Aorta (tissue), 5 donors: Measurements from ENCODE around the gene GPR75. TPM values are rescaled to one million over a fixed set of nuclear protein-coding genes. Genes with fewer than 3 reads are reported as not detected.
"Not testable (repeated sequence)": the region's sequence is repeated elsewhere in the genome, so short reads cannot be mapped to it uniquely, and the experiment has no call there.

Source experiments
- ATAC-seq: fragments of 200-7000 bp; cut with Tn5 transposase; one replicate; pipeline ENCODE4 v1.9.1; 2022; ENCODE audit warnings: moderate library complexity; ENCODE audit not compliant: low FRiP score
- DNase-seq, 2 donors: peaks; one replicate each; pipeline ENCODE4 v3.0.0-alpha.2; 2020
- H3K27ac ChIP-seq, 2 donors: one replicate each; pipeline ENCODE4 v1.5.1; 2013; ENCODE audit warnings: low read length in 2 of 2, mild to moderate bottlenecking in 2 of 2, moderate library complexity in 2 of 2, control low read depth in 1 of 2, inconsistent platforms in 1 of 2, low read depth in 1 of 2
- H3K27me3 ChIP-seq, 2 donors: one replicate each; pipeline ENCODE4 v1.6.1; 2013; ENCODE audit warnings: control low read depth in 1 of 2, low read length in 1 of 2, mild to moderate bottlenecking in 1 of 2, moderate library complexity in 1 of 2; ENCODE audit not compliant: insufficient read depth in 2 of 2, control insufficient read depth in 1 of 2
- H3K36me3 ChIP-seq, 2 donors: one replicate each; pipeline ENCODE4 v1.6.1; 2013; ENCODE audit warnings: control low read depth in 1 of 2, low read length in 1 of 2, mild to moderate bottlenecking in 1 of 2; ENCODE audit not compliant: insufficient read depth in 2 of 2, control insufficient read depth in 1 of 2
- H3K4me1 ChIP-seq, 2 donors: one replicate each; pipeline ENCODE4 v1.6.1; 2013; ENCODE audit warnings: low read length in 2 of 2, control low read depth in 1 of 2, mild to moderate bottlenecking in 1 of 2, moderate library complexity in 1 of 2; ENCODE audit not compliant: insufficient read depth in 2 of 2, control insufficient read depth in 1 of 2
- H3K4me3 ChIP-seq, 2 donors: one replicate each; pipeline ENCODE4 v1.5.1; 2013; ENCODE audit warnings: low read length in 2 of 2, control low read depth in 1 of 2, mild to moderate bottlenecking in 1 of 2
- H3K9me3 ChIP-seq: one replicate; pipeline ENCODE4 v1.6.1; 2013; ENCODE audit warnings: mild to moderate bottlenecking, low read length; ENCODE audit not compliant: control insufficient read depth
- WGBS, 2 donors: extraction: QIAGEN DNeasy Blood & Tissue Kit; methylation state at CpG; one replicate each; pipeline ENCODE4 v1.1.7; 2013; 5-methylcytosine and 5-hydroxymethylcytosine counted together
- intact Hi-C, 2 donors: fragments of 100-400 bp; cut with DNase I; formaldehyde crosslinking; loops; one replicate each; pipeline versions ENCODE4 v1.14.2 to v1.15.0; 2022
- polyA plus RNA-seq, 2 donors: library from polyadenylated mRNA; stranded (reverse); fragments of 200-250 nt; gene quantifications; one replicate each; pipeline ENCODE4 v1.2.3, GENCODE V29; 2013
- total RNA-seq, 2 donors: library from RNA; stranded (reverse); fragmentation: NEBNext Ultra II Directional; extraction: Animal tissue kit (Norgen Biotek cat#: 25700); gene quantifications; one replicate each; pipeline ENCODE4 v1.2.1, GENCODE V29; 2021
- donor health status: healthy with polysubstance abuse.
- donor health status: Bipolar disorder and iron deficiency.
- donor health status: DM: no; HTN: no; CAD: no.
- donor health status: DM: no; HTN: no; CAD: no.
- donor health status: DM: yes; HTN: yes; CAD: no.

GPR75 gene
- total and polyA plus RNA-seq, 4 donors: 0.90 to 4.3 (median 3.1) TPM; not detected in 1

GRCh38 chr2:53865264-53865663 lies 5.5 kb upstream of the GPR75 start:
- H3K27me3 ChIP-seq: no peaks in the 10 kb centered on the region
- H3K4me3 ChIP-seq: no peak overlapping the region
- intact Hi-C loops: no loop called here
- ATAC-seq: no peak
- peaks cover 7 to 8% of the 10 kb centered on the region in 2 donors for H3K36me3 ChIP-seq
- H3K27ac ChIP-seq: no peak overlapping the region
- H3K4me1 ChIP-seq: no peaks in the 10 kb centered on the region
- no peaks in the 10 kb centered on the region for H3K9me3 ChIP-seq
- 86 to 91% methylated on average over 2 of the region's 2 CpGs for WGBS, 2 donors
- DNase-seq: no peak

- no peaks in the 10 kb centered on the region for H3K4me1 ChIP-seq
- 88 to 93% methylated on average over 6 of the region's 6 CpGs for WGBS, 2 donors
- DNase-seq (no peak), ATAC-seq (no peak)
- no peak overlapping the region for H3K4me3 ChIP-seq
- H3K36me3 ChIP-seq: peaks cover 7 to 8% of the 10 kb centered on the region in 2 donors
- H3K9me3 ChIP-seq: no peaks in the 10 kb centered on the region
- no peaks in the 10 kb centered on the region for H3K27me3 ChIP-seq
- intact Hi-C loops: no loop called here
- no peak overlapping the region for H3K27ac ChIP-seq
Observed at GRCh38 chr2:53863538-53864227, 3.9 kb upstream of the GPR75 start.

GRCh38 chr2:53861824-53862223 lies 2.1 kb upstream of the GPR75 start:
- H3K9me3 ChIP-seq: no peaks in the 10 kb centered on the region
- H3K27me3 ChIP-seq: no peaks in the 10 kb centered on the region
- intact Hi-C loops: no loop called here
- no peak for ATAC-seq
- no peaks in the 10 kb centered on the region for H3K4me1 ChIP-seq
- H3K27ac ChIP-seq: no peak overlapping the region
- no peak overlapping the region for H3K4me3 ChIP-seq
- no peak for DNase-seq
- 94% methylated on average over 5 of the region's 5 CpGs for WGBS, 2 donors
- H3K36me3 ChIP-seq: peaks cover 6 to 7% of the 10 kb centered on the region in 2 donors

- Histone ChIP-seq H3K9me3 (no peaks in the 10 kb centered on the region), H3K4me3 (no peak overlapping the region), H3K27me3 (no peaks in the 10 kb centered on the region), H3K27ac (no peak overlapping the region), H3K4me1 (no peaks in the 10 kb centered on the region), H3K36me3 (no peaks in the 10 kb centered on the region)
- WGBS, 2 donors: 68 to 72% methylated on average over 2 of the region's 2 CpGs
- ATAC-seq: no peak
- no peak for DNase-seq
- intact Hi-C loops: no loop called here
Observed at GRCh38 chr2:53856272-53856671, 3.5 kb downstream of the GPR75 start.

GRCh38 chr2:53854678-53855077 lies 5.1 kb downstream of the GPR75 start:
- DNase-seq (no peak), ATAC-seq (no peak)
- intact Hi-C loops: no loop called here
- H3K4me3 ChIP-seq: no peak overlapping the region
- 94 to 98% methylated on average over 2 of the region's 2 CpGs for WGBS, 2 donors
- no peak overlapping the region for H3K27ac ChIP-seq
- H3K4me1 ChIP-seq: no peaks in the 10 kb centered on the region
- no peaks in the 10 kb centered on the region for H3K27me3 ChIP-seq
- no peaks in the 10 kb centered on the region for H3K9me3 ChIP-seq
- H3K36me3 ChIP-seq: no peaks in the 10 kb centered on the region

GRCh38 chr2:53852532-53852931 lies 7.2 kb downstream of the GPR75 start:
- Histone ChIP-seq H3K27ac (no peak overlapping the region), H3K27me3 (no peaks in the 10 kb centered on the region), H3K4me1 (no peaks in the 10 kb centered on the region), H3K36me3 (no peaks in the 10 kb centered on the region), H3K9me3 (no peaks in the 10 kb centered on the region), H3K4me3 (no peak overlapping the region)
- WGBS, 2 donors: 95 to 97% methylated on average over 4 of the region's 4 CpGs
- DNase-seq: no peak
- no peak for ATAC-seq
- intact Hi-C loops: no loop called here

GRCh38 chr2:53851052-53851757 lies 8.6 kb downstream of the GPR75 start:
- WGBS, 2 donors: 90 to 91% methylated on average over 9 of the region's 9 CpGs
- ATAC-seq, H3K27me3 ChIP-seq, H3K4me3 ChIP-seq, H3K9me3 ChIP-seq, DNase-seq, H3K36me3 ChIP-seq, H3K27ac ChIP-seq, H3K4me1 ChIP-seq, intact Hi-C loops: not testable (repeated sequence)

- no peak for ATAC-seq
- Histone ChIP-seq H3K4me3 (no peak overlapping the region), H3K9me3 (no peaks in the 10 kb centered on the region), H3K36me3 (no peaks in the 10 kb centered on the region), H3K4me1 (no peaks in the 10 kb centered on the region), H3K27ac (no peak overlapping the region), H3K27me3 (no peaks in the 10 kb centered on the region)
- no peak for DNase-seq
- 97 to 100% methylated on average over 2 of the region's 2 CpGs for WGBS, 2 donors
- intact Hi-C loops: no loop called here
Observed at GRCh38 chr2:53848062-53848461, 11.7 kb downstream of the GPR75 start.

GRCh38 chr2:53843595-53843994 lies 16.2 kb downstream of the GPR75 start:
- no peaks in the 10 kb centered on the region for H3K4me1 ChIP-seq
- no peaks in the 10 kb centered on the region for H3K9me3 ChIP-seq
- no peak overlapping the region for H3K27ac ChIP-seq
- no peaks in the 10 kb centered on the region for H3K36me3 ChIP-seq
- no peak for ATAC-seq
- no peaks in the 10 kb centered on the region for H3K27me3 ChIP-seq
- no peak for DNase-seq
- no peak overlapping the region for H3K4me3 ChIP-seq
- intact Hi-C loops: no loop called here
- WGBS, 2 donors: 76 to 86% methylated on average over 2 of the region's 2 CpGs
